Peyer's patch (tissue), 4 donors: ENCODE measurements around the gene UBE2J2.

Experiments used
- POLR2A ChIP-seq, 2 donors: fragments of 450-650 bp; IDR thresholded peaks; one replicate each; pipeline ENCODE4 v1.5.1; 2017; ENCODE audit warnings: antibody characterized with exemption in 2 of 2, mild to moderate bottlenecking in 2 of 2, moderate library complexity in 2 of 2
- TF ChIP-seq, protein P1 (sequence below), 6 experiments: fragments of 450-650 bp in 4 of 6; fragments of 200-600 bp in 2 of 6; sonication (generic) in 1 of 6; IDR thresholded peaks; one replicate each; pipeline ENCODE4 v1.5.1; 2017 to 2019; ENCODE audit warnings: antibody characterized with exemption in 6 of 6, mild to moderate bottlenecking in 3 of 6, moderate library complexity in 1 of 6

DNA sequence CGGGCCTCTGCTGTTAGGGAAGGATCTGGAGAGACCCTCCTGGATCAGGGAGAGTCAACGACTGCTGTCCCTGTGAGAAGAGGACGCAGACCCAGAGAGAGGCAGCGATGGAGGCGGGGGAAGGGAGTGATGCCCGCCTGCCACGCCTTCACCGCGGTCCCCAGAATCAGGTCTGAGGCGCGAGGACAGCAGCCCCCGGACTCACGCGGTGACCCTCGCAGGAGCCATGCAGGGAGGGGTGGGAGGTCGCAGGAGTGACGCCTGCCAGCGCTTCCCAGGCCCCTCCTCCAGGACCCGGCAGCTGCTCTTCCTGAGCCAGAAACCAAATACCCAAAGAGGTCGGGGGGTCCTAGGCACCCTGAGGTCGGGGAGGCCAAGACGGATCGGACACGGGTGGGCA is 53.5 kb downstream of the UBE2J2 start:
- TF ChIP-seq, protein P1, sequence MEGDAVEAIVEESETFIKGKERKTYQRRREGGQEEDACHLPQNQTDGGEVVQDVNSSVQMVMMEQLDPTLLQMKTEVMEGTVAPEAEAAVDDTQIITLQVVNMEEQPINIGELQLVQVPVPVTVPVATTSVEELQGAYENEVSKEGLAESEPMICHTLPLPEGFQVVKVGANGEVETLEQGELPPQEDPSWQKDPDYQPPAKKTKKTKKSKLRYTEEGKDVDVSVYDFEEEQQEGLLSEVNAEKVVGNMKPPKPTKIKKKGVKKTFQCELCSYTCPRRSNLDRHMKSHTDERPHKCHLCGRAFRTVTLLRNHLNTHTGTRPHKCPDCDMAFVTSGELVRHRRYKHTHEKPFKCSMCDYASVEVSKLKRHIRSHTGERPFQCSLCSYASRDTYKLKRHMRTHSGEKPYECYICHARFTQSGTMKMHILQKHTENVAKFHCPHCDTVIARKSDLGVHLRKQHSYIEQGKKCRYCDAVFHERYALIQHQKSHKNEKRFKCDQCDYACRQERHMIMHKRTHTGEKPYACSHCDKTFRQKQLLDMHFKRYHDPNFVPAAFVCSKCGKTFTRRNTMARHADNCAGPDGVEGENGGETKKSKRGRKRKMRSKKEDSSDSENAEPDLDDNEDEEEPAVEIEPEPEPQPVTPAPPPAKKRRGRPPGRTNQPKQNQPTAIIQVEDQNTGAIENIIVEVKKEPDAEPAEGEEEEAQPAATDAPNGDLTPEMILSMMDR (IDR thresholded peaks at IDR 0.05), result no peak
- TF ChIP-seq POLR2A (IDR thresholded peaks at IDR 0.05), result no peak
